ENCODE data around the gene TBC1D1.

DNA sequence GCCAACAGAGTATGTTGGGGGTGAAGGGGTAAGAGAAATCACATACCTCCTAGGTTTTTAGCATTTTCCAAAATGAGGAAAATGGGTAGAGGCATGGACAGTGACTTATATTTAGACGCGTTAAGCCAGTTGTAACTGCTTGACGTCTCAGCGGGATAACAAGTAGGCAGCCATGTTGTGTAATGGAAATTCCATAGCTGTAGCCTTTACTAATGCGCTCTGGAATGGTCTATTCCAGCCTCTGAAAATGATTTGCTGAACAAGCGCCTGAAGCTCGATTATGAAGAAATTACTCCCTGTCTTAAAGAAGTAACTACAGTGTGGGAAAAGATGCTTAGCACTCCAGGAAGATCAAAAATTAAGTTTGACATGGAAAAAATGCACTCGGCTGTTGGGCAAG, 204.8 kb downstream of the TBC1D1 start:
- TF ChIP-seq, protein P1, sequence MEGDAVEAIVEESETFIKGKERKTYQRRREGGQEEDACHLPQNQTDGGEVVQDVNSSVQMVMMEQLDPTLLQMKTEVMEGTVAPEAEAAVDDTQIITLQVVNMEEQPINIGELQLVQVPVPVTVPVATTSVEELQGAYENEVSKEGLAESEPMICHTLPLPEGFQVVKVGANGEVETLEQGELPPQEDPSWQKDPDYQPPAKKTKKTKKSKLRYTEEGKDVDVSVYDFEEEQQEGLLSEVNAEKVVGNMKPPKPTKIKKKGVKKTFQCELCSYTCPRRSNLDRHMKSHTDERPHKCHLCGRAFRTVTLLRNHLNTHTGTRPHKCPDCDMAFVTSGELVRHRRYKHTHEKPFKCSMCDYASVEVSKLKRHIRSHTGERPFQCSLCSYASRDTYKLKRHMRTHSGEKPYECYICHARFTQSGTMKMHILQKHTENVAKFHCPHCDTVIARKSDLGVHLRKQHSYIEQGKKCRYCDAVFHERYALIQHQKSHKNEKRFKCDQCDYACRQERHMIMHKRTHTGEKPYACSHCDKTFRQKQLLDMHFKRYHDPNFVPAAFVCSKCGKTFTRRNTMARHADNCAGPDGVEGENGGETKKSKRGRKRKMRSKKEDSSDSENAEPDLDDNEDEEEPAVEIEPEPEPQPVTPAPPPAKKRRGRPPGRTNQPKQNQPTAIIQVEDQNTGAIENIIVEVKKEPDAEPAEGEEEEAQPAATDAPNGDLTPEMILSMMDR (IDR thresholded peaks at IDR 0.05) = no peak
- no peak for TF ChIP-seq POLR2A (IDR thresholded peaks at IDR 0.05)
